Mucosa of descending colon (tissue), 3 donors: Measurements from ENCODE around the gene WDR1. TPM values are rescaled to one million over a fixed set of nuclear protein-coding genes. Genes with fewer than 3 reads are reported as not detected.

ENCODE experiments used
- ATAC-seq: fragments of 200-7000 bp; cut with Tn5 transposase; one replicate; pipeline ENCODE4 v1.9.1; 2020; ENCODE audit warnings: mild to moderate bottlenecking, moderate library complexity
- DNase-seq, 3 donors: peaks; one replicate each; pipeline ENCODE4 v3.0.0-alpha.2; 2020
- H3K36me3 ChIP-seq: fragments of 200-600 bp; one replicate; pipeline ENCODE4 v1.8.0; 2021; ENCODE audit warnings: low read depth, mild to moderate bottlenecking
- H3K4me1 ChIP-seq: fragments of 200-600 bp; one replicate; pipeline ENCODE4 v1.8.0; 2021; ENCODE audit warnings: low read depth, mild to moderate bottlenecking
- H3K4me3 ChIP-seq: fragments of 200-600 bp; one replicate; pipeline ENCODE4 v1.8.0; 2021; ENCODE audit warnings: mild to moderate bottlenecking
- H3K9me3 ChIP-seq: fragments of 200-600 bp; one replicate; pipeline ENCODE4 v1.8.0; 2021; ENCODE audit warnings: mild to moderate bottlenecking
- intact Hi-C, 2 donors: fragments of 100-400 bp; cut with DNase I in 1 of 2; cut with micrococcal nuclease in 1 of 2; formaldehyde crosslinking; loops; one replicate each; pipeline versions ENCODE4 v1.11.0 to v1.11.1; 2022; cut with DNase I, micrococcal nuclease
- total RNA-seq, 3 donors: library from RNA; stranded (reverse); fragmentation: NEBNext Ultra II Directional in 2 of 3; extraction: Animal tissue kit (Norgen Biotek cat#: 25700) in 2 of 3; gene quantifications; one replicate each; pipeline versions ENCODE4 v1.2.1 to v1.2.4, GENCODE V29; 2021 to 2023
- TF ChIP-seq, protein P1 (sequence below): fragments of 200-600 bp; IDR thresholded peaks from one replicate; pipeline ENCODE4 v1.8.0; 2022; ENCODE audit warnings: antibody characterized with exemption, mild to moderate bottlenecking
- donor health status: DM: no; HTN: no; CAD: no; lungs with moderate emphysema.
- donor health status: DM: no; HTN: no; CAD: no.
- donor health status: DM: no; HTN: yes; CAD: no.

Gene WDR1
- total RNA-seq, 3 donors from 2014 or later, result 366 to 467 (median 380) TPM

DNA sequence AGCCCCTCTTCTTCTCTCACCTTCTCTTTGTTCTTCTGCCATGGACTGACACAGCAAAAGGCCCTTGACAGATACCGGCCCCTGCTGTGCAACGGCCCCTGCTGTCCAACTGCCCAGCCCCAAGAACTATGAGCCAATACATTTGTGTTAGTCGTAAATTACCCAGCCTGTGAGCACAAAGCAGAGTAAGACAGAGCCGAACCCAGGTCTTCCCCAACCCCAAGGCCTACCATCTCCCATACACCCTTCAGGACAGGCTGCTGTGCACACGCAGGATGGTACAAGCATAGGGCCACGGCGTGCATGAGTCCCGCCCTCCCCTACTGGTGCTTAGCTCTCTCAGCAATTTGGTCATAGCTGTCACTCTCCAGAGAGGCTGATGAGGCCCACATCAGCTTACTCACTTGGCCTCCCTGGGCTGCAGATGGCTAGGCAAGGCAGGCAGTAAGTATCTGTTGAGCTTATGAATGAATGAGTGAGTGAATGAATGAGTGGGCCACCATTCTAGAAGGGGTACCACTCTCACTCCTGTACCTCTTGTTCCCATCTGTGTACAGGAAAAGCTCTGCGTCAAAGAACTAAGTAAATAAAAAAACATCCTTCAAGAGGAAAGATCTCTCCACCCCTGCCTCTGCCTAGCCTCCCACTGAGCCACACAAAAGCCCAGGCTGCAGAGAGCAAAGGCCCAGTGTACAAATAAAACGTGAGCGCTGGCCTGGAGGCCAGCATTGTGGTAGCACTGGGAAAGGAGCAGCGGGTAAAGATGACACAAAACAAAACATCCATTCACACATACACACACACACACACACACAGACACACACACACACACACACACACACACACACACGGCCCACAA is 13.9 kb downstream of the WDR1 start:
- intact Hi-C loops, result no loop called here
- Histone ChIP-seq H3K4me3 (no peak overlapping the region), H3K4me1 (peaks cover 37% of the 10 kb centered on the region), H3K9me3 (no peaks in the 10 kb centered on the region), H3K36me3 (no peaks in the 10 kb centered on the region)
- DNase-seq, result no peak
- ATAC-seq, result no peak
- TF ChIP-seq, protein P1, sequence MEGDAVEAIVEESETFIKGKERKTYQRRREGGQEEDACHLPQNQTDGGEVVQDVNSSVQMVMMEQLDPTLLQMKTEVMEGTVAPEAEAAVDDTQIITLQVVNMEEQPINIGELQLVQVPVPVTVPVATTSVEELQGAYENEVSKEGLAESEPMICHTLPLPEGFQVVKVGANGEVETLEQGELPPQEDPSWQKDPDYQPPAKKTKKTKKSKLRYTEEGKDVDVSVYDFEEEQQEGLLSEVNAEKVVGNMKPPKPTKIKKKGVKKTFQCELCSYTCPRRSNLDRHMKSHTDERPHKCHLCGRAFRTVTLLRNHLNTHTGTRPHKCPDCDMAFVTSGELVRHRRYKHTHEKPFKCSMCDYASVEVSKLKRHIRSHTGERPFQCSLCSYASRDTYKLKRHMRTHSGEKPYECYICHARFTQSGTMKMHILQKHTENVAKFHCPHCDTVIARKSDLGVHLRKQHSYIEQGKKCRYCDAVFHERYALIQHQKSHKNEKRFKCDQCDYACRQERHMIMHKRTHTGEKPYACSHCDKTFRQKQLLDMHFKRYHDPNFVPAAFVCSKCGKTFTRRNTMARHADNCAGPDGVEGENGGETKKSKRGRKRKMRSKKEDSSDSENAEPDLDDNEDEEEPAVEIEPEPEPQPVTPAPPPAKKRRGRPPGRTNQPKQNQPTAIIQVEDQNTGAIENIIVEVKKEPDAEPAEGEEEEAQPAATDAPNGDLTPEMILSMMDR, result no peak

DNA sequence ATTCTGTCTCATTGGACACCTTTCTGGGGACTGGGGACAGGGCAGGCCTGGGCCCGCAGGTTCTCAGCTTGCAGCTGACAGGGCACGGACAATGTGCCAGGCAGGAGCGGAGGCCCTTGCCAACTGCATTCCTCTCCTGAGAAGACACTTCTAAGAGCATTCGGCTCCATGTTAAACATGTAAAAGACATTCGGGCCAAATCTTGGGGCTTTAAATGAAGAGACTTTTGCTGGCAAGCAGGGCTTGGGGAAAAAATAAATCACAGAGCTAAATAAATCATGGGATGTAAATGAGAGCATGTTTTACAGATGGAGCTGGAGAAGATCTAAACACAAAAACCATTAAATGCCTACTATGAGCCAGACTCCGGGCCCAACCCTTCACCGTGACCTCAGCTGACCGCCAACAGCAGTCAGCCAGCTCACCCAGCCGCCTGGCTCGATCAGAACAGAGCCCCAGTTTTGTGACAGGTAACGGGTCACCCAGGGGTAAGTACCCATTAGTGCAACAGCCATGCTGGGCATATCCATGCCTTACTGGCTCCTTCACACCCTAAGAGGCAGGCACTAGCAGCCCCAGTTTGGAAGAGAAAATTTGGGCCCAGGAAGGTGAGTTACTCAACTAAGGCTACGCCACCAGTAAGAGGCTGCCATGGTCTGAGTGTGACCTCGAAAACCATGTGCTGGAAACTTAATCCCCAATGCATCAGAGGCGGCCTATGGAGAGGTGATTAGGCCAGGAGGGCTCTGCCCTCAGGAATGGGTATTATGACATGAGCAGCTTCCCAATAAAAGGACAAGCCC is 14.7 kb downstream of the WDR1 start:
- TF ChIP-seq, protein P1, result no peak
- intact Hi-C loops, result no loop called here
- Histone ChIP-seq H3K4me1 (peaks cover 29% of the 10 kb centered on the region), H3K4me3 (no peak overlapping the region), H3K9me3 (no peaks in the 10 kb centered on the region), H3K36me3 (no peaks in the 10 kb centered on the region)
- DNase-seq (no peak), ATAC-seq (no peak)

DNA sequence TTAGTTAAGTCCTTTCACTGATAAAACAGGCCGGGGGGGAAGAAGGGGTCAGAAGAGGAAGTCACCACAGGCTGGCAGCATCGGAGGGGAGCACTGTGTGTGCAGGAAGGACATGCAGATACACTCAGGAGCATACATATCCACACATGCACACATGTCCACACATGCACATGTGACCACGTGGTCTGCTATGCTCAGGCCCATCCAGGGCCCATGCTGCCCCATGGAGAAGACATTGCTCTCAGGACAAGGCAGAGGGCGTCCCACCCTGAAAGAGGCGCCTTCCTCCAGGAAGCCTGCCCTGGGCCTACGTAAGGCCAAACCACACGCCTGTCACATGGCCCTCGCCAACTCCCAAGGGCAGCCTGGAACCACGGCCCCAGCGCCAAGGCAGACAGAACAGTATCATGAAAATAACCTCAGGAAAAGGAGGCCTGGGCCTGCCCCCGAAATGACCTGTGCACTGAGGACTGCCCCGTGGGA is 15.8 kb downstream of the WDR1 start:
- Histone ChIP-seq H3K9me3 (no peaks in the 10 kb centered on the region), H3K4me1 (peaks cover 24% of the 10 kb centered on the region), H3K36me3 (no peaks in the 10 kb centered on the region), H3K4me3 (no peak overlapping the region)
- peak in 1 of 3 donors; percentile 41 for DNase-seq
- intact Hi-C loops, result no loop called here
- peak; percentile 11 for ATAC-seq
- TF ChIP-seq, protein P1, result no peak

DNA sequence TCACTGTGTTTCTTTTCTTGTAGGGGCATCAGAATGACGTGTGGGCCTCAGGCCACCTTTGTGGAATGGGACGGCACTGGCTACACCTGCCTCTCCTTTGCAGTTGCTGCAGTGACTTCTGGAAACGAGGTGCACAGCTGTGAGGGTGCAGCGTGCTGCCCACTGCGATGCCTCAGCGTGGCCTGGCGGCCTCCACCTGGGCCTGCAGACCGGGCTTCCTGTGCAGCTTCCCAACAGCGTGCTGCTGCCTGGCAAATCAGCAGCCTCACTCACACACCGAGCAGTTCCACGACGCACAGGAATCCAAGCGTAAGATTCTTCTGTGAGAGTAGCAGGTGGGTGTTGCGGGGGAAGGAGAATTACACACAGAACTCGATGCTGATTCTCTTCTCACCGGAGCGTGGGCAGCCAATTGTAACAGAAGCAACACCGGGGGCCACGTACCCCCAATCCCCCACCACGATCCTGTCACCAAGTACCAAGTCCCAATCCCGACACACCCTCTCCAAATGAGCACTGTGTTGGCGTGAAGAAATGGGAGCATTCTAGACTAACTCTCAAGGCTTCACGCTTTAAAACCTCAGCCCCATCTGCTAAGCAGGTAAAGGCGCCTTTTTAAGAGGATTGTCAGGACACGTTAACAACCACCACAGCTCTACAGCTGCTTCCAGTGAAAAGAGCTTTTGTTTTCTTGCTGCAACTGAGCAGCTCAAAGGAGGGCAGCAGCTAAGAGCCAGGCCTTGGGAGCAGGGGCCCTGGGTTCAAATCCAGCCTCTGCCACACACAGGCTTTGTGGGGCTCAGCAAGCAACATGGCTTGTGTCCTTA is 16.9 kb downstream of the WDR1 start:
- intact Hi-C loops, result no loop called here
- no peak for ATAC-seq
- H3K4me3 ChIP-seq, result no peak overlapping the region
- TF ChIP-seq, protein P1, result no peak
- H3K9me3 ChIP-seq, result no peaks in the 10 kb centered on the region
- no peak for DNase-seq
- peaks cover 28% of the 10 kb centered on the region for H3K4me1 ChIP-seq
- H3K36me3 ChIP-seq, result no peaks in the 10 kb centered on the region

DNA sequence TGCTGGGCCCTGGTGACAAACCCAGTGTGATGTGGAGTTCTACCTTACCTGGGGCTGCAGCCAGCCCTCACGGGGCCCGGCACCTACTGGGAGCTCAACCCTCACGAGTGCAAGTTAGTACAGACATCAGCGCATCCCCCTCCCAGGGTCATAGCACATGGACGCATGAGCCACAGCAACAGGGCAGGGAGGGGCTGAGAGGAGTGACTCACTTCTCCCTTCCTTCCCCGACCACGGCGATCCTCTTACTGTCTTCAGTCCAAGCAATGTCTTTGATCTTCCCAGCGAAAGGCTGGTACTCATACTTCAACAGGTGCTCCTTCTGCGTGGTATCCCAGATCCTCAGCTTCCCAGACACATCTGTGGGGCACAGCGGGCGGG is 17.8 kb downstream of the WDR1 start:
- no peak overlapping the region for H3K4me3 ChIP-seq
- no peak for ATAC-seq
- no peak for DNase-seq
- H3K36me3 ChIP-seq, result no peaks in the 10 kb centered on the region
- intact Hi-C loops, result no loop called here
- no peaks in the 10 kb centered on the region for H3K9me3 ChIP-seq
- TF ChIP-seq, protein P1, result no peak
- peaks cover 27% of the 10 kb centered on the region for H3K4me1 ChIP-seq
